Kidney (tissue), 14 donors: Measurements from ENCODE around the gene SCN2B. TPM values are rescaled to one million over a fixed set of nuclear protein-coding genes. Genes with fewer than 3 reads are reported as not detected.

Experiments
- DNase-seq, 5 donors: peaks; one replicate each; pipeline ENCODE4 v3.0.0-alpha.2; 2013 to 2020
- FAIRE-seq: peaks from 2 replicates; lab custom pipeline; 2012; peaks lifted over from hg19 to GRCh38; lab: Jason Lieb, UNC
- H3K27ac ChIP-seq, 2 donors: one replicate each; pipeline ENCODE4 v1.7.0; 2013; ENCODE audit warnings: low read depth in 2 of 2, low read length in 2 of 2, inconsistent platforms in 1 of 2
- H3K27me3 ChIP-seq: one replicate; pipeline ENCODE4 v1.7.1; 2013; ENCODE audit warnings: low read length, inconsistent platforms; ENCODE audit not compliant: control insufficient read depth, insufficient read depth
- H3K36me3 ChIP-seq, 3 donors: one replicate each; pipeline versions ENCODE4 v1.7.0 to v1.7.1; 2013; ENCODE audit warnings: low read length in 3 of 3, control low read depth in 1 of 3, inconsistent platforms in 1 of 3; ENCODE audit not compliant: insufficient read depth in 3 of 3, control insufficient read depth in 2 of 3
- H3K4me1 ChIP-seq, 3 donors: one replicate each; pipeline versions ENCODE4 v1.7.0 to v1.7.1; 2013; ENCODE audit warnings: low read length in 3 of 3, inconsistent platforms in 1 of 3, low read depth in 1 of 3; ENCODE audit not compliant: control insufficient read depth in 2 of 3, insufficient read depth in 2 of 3
- H3K4me3 ChIP-seq, 3 donors: one replicate each; pipeline versions ENCODE4 v1.7.0 to v1.8.1; 2013; ENCODE audit warnings: low read length in 3 of 3, control low read depth in 1 of 3, inconsistent platforms in 1 of 3
- H3K9ac ChIP-seq, 3 donors: one replicate each; pipeline versions ENCODE4 v1.7.0 to v1.7.1; 2013; ENCODE audit warnings: low read length in 3 of 3, control low read depth in 1 of 3, inconsistent platforms in 1 of 3
- H3K9me3 ChIP-seq, 3 donors: one replicate each; pipeline versions ENCODE4 v1.7.0 to v1.7.1; 2013; ENCODE audit warnings: low read length in 3 of 3, control low read depth in 1 of 3, inconsistent platforms in 1 of 3; ENCODE audit not compliant: control insufficient read depth in 2 of 3, insufficient read depth in 1 of 3
- intact Hi-C: fragments of 100-400 bp; cut with DNase I; formaldehyde crosslinking; loops from one replicate; pipeline ENCODE4 v1.11.1; 2022
- polyA plus RNA-seq: library from polyadenylated mRNA; stranded (reverse); fragments of 350-450 nt; fragmentation: Illumina TruSeq; extraction: RNeasy Lipid Tissue Mini Kit (QIAGEN cat#74804); gene quantifications from one replicate; pipeline ENCODE4 v1.2.3, GENCODE V29; 2014; ENCODE audit warnings: low read depth, low replicate concordance; ENCODE audit not compliant: insufficient read depth
- total RNA-seq: library from RNA; stranded (reverse); fragmentation: NEBNext Ultra II Directional; extraction: Animal tissue kit (Norgen Biotek cat#: 25700); gene quantifications from one replicate; pipeline ENCODE4 v1.2.1, GENCODE V29; 2021
- TF ChIP-seq, protein P1 (sequence below): IDR thresholded peaks from 3 replicates; pipeline ENCODE4 v1.5.1; 2012; ENCODE audit warnings: mild to moderate bottlenecking, moderate library complexity, borderline replicate concordance; ENCODE audit not compliant: insufficient read depth; ENCODE audit errors: extremely low read depth
- donor health status: control.
- donor health status: control.
- donor health status: control.
- donor health status: control.
- donor health status: control.
- donor health status: DM: yes; HTN: yes; CAD: no.
- donor health status: Normal renal cell carcinoma (clear cell type).

The SCN2B gene
- total and polyA plus RNA-seq, 2 donors from 2014 or later: 0.25 to 0.54 TPM

DNA sequence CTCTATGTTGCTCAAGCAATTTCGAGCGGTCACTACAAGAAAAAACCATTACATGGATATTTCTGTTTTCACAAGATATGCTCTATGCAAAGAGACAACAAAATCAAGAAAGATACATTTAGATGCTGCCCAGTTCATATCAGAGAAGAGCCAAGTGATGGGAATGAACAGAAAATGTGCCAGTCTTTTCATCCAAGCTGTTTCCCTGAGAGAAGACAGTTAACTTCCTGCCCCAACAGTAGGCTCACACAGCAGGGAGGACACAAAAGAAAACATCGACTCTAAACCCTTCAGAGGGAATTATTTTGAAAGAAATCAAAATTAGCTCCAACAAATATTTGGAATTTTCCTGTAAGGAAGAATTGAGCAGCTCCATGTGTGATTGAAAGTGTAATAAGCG lies 36.8 kb upstream of the SCN2B start:
- FAIRE-seq: no peak
- H3K4me1 ChIP-seq: no peaks in the 10 kb centered on the region
- H3K36me3 ChIP-seq: no peaks in the 10 kb centered on the region
- H3K27me3 ChIP-seq: no peaks in the 10 kb centered on the region
- DNase-seq: no peak
- no peak overlapping the region for H3K9ac ChIP-seq
- H3K9me3 ChIP-seq: no peaks in the 10 kb centered on the region
- TF ChIP-seq, protein P1, sequence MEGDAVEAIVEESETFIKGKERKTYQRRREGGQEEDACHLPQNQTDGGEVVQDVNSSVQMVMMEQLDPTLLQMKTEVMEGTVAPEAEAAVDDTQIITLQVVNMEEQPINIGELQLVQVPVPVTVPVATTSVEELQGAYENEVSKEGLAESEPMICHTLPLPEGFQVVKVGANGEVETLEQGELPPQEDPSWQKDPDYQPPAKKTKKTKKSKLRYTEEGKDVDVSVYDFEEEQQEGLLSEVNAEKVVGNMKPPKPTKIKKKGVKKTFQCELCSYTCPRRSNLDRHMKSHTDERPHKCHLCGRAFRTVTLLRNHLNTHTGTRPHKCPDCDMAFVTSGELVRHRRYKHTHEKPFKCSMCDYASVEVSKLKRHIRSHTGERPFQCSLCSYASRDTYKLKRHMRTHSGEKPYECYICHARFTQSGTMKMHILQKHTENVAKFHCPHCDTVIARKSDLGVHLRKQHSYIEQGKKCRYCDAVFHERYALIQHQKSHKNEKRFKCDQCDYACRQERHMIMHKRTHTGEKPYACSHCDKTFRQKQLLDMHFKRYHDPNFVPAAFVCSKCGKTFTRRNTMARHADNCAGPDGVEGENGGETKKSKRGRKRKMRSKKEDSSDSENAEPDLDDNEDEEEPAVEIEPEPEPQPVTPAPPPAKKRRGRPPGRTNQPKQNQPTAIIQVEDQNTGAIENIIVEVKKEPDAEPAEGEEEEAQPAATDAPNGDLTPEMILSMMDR: no peak
- intact Hi-C loops: no loop called here
- no peak overlapping the region for H3K27ac ChIP-seq
- no peak overlapping the region for H3K4me3 ChIP-seq

DNA sequence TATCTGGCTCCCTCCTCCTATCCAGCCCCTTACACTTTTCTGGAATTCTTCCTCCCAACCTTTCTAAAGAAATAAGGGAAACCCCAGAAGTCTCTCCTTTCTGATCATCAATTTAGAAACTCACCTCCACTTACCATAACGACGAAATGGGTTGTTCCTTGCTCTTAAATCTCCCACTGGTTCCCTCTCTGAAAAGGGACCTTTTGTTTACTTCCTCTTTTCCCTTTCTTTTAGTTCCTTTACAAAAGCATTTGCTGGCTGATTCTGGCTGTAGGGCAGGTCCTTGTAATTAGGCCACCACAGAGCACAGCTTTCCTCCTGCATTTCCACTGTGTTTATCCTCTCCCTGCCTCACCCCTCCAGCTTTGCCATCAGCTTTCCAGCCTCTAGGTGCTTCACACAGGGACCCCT lies 36.3 kb upstream of the SCN2B start:
- no peak for DNase-seq
- Histone ChIP-seq H3K4me3 (no peak overlapping the region), H3K27ac (no peak overlapping the region), H3K4me1 (no peaks in the 10 kb centered on the region), H3K9ac (no peak overlapping the region), H3K9me3 (no peaks in the 10 kb centered on the region), H3K36me3 (no peaks in the 10 kb centered on the region), H3K27me3 (no peaks in the 10 kb centered on the region)
- TF ChIP-seq, protein P1: no peak
- no peak for FAIRE-seq
- intact Hi-C loops: no loop called here

DNA sequence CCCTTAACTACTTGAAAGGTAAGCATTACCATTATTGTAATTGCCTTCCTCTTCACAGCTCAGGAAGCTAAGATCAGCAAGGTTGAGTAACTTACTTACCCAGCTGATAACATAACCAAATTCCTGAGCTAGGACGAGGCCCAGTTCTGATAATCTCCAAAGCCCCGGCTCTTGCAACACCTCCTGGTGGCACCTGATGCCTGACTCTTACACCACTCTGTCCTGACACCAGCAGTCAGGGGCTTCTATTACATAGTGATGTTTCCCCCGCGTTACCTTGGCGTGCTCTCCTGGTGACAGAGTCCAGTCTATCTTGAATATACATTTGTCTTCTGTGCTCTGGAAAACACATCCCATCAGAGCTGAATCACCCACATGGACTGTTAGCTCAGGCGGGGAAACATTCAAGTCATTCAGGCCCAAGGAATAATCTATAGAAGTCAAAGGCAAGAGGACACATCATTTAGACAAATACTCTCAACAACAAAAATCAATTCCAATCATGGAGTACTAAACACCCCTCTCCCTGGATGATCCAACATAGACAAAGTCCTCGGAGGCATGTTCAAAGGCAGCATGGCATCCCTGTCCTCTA lies 35.8 kb upstream of the SCN2B start:
- H3K4me3 ChIP-seq: no peak overlapping the region
- intact Hi-C loops: no loop called here
- H3K36me3 ChIP-seq: no peaks in the 10 kb centered on the region
- FAIRE-seq (no peak), DNase-seq (no peak)
- no peaks in the 10 kb centered on the region for H3K9me3 ChIP-seq
- H3K9ac ChIP-seq: no peak overlapping the region
- TF ChIP-seq, protein P1: no peak
- no peak overlapping the region for H3K27ac ChIP-seq
- no peaks in the 10 kb centered on the region for H3K27me3 ChIP-seq
- no peaks in the 10 kb centered on the region for H3K4me1 ChIP-seq

DNA sequence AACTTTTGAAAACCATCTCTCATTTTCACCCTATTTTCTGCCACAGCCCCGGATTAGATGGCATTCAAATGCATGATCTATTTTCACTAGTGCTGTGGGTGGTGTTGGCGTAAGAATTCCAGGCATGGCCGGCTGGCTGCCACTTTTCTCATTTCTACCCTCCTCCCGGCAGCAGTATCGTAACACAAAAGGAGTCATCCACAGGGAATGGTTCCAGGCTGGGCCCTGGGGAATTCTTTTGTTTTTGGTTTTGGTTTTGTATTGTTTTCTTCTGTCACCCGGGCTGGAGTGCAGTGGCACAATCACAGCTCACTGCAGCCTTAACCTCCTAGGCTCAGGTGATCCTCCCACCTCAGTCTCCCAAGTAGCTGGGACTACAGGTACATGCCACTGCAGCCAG lies 34.6 kb upstream of the SCN2B start:
- DNase-seq: no peak
- no peaks in the 10 kb centered on the region for H3K36me3 ChIP-seq
- H3K27ac ChIP-seq: no peak overlapping the region
- no peak for FAIRE-seq
- no peaks in the 10 kb centered on the region for H3K27me3 ChIP-seq
- H3K9ac ChIP-seq: no peak overlapping the region
- TF ChIP-seq, protein P1: no peak
- no peaks in the 10 kb centered on the region for H3K9me3 ChIP-seq
- intact Hi-C loops: no loop called here
- no peak overlapping the region for H3K4me3 ChIP-seq
- H3K4me1 ChIP-seq: peaks cover 0 to 9% (median 0%) of the 10 kb centered on the region in 3 donors
